Stomach (tissue), 4 donors: Measurements from ENCODE around the gene HECW1.

Source experiments
- EP300 ChIP-seq: sonication (generic); formaldehyde crosslinking; IDR thresholded peaks from one replicate; pipeline ENCODE4 v1.6.1; 2017; ENCODE audit warnings: antibody characterized with exemption
- POLR2AphosphoS5 ChIP-seq, 3 donors: sonication (generic); formaldehyde crosslinking; IDR thresholded peaks; one replicate each; pipeline ENCODE4 v1.6.1; 2016; ENCODE audit warnings: antibody characterized with exemption in 3 of 3
- TF ChIP-seq, protein P1 (sequence below), 7 experiments: fragments of 450-650 bp in 4 of 7; fragments of 200-600 bp in 3 of 7; sonication (generic) in 3 of 7; IDR thresholded peaks; one replicate each; pipeline ENCODE4 v1.5.1; 2016 to 2019; ENCODE audit warnings: antibody characterized with exemption in 7 of 7, control low read depth in 2 of 7, mild to moderate bottlenecking in 1 of 7

DNA sequence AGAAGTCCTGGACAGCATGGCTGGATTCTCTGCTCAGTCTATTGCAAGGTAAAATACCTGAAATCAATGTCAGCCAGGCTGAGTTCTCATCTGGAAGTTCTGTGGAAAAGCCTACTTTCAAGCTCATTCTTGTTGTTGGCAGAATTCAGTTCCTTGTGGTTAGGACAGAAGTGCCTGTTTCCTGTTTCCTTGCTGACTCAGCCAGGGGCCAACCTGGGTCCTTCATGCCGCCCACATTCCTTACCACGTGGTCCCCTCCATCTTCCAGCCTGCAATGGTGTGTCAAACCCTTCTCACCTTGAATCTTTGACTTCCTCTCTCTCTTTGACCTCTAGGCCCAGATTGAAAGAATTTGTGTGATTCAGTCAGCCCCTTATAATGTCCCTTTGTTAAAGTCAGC is 273.4 kb downstream of the HECW1 start:
- no peak for TF ChIP-seq POLR2AphosphoS5 (IDR thresholded peaks at IDR 0.05)
- TF ChIP-seq, protein P1, sequence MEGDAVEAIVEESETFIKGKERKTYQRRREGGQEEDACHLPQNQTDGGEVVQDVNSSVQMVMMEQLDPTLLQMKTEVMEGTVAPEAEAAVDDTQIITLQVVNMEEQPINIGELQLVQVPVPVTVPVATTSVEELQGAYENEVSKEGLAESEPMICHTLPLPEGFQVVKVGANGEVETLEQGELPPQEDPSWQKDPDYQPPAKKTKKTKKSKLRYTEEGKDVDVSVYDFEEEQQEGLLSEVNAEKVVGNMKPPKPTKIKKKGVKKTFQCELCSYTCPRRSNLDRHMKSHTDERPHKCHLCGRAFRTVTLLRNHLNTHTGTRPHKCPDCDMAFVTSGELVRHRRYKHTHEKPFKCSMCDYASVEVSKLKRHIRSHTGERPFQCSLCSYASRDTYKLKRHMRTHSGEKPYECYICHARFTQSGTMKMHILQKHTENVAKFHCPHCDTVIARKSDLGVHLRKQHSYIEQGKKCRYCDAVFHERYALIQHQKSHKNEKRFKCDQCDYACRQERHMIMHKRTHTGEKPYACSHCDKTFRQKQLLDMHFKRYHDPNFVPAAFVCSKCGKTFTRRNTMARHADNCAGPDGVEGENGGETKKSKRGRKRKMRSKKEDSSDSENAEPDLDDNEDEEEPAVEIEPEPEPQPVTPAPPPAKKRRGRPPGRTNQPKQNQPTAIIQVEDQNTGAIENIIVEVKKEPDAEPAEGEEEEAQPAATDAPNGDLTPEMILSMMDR (IDR thresholded peaks at IDR 0.05), result no peak
- TF ChIP-seq EP300, result no peak
